ENCODE measurements around the gene UQCRC2.

UQCRC2 gene

GRCh38 chr16:22029632-22030031 is 76.5 kb downstream of the UQCRC2 start:
- Histone ChIP-seq H3K27me3 (ENCODE audit: control insufficient read depth in 1 of 2, insufficient read depth in 2 of 2, low read length in 2 of 2) (no peaks in the 10 kb centered on the region), H3K36me3 (ENCODE audit: control insufficient read depth in 2 of 2, insufficient read depth in 2 of 2, low read length in 2 of 2) (no peaks in the 10 kb centered on the region), H3K27ac (ENCODE audit: low read length) (no peak overlapping the region), H3K4me3 (ENCODE audit: low read length in 2 of 2) (no peak overlapping the region), H3K4me1 (ENCODE audit: control insufficient read depth, insufficient read depth, low read length) (no peaks in the 10 kb centered on the region), H3K9me3 (ENCODE audit: control insufficient read depth in 2 of 2, low read length in 2 of 2) (no peaks in the 10 kb centered on the region), H3K9ac (ENCODE audit: low read length in 2 of 2) (no peak overlapping the region)

- no peaks in the 10 kb centered on the region for H3K36me3 ChIP-seq (ENCODE audit: control insufficient read depth in 2 of 2, insufficient read depth in 2 of 2, low read length in 2 of 2)
- no peaks in the 10 kb centered on the region for H3K4me1 ChIP-seq (ENCODE audit: control insufficient read depth, insufficient read depth, low read length)
- H3K9me3 ChIP-seq (ENCODE audit: control insufficient read depth in 2 of 2, low read length in 2 of 2), result no peaks in the 10 kb centered on the region
- H3K9ac ChIP-seq (ENCODE audit: low read length in 2 of 2), result no peak overlapping the region
- H3K27ac ChIP-seq (ENCODE audit: low read length), result no peak overlapping the region
- no peaks in the 10 kb centered on the region for H3K27me3 ChIP-seq (ENCODE audit: control insufficient read depth in 1 of 2, insufficient read depth in 2 of 2, low read length in 2 of 2)
- H3K4me3 ChIP-seq (ENCODE audit: low read length in 2 of 2), result no peak overlapping the region
These were observed 77.1 kb downstream of the UQCRC2 start for GRCh38 chr16:22030087-22030812.

- Histone ChIP-seq H3K27me3 (ENCODE audit: control insufficient read depth in 1 of 2, insufficient read depth in 2 of 2, low read length in 2 of 2) (no peaks in the 10 kb centered on the region), H3K4me3 (ENCODE audit: low read length in 2 of 2) (no peak overlapping the region), H3K36me3 (ENCODE audit: control insufficient read depth in 2 of 2, insufficient read depth in 2 of 2, low read length in 2 of 2) (no peaks in the 10 kb centered on the region), H3K9me3 (ENCODE audit: control insufficient read depth in 2 of 2, low read length in 2 of 2) (no peaks in the 10 kb centered on the region), H3K9ac (ENCODE audit: low read length in 2 of 2) (no peak overlapping the region), H3K4me1 (ENCODE audit: control insufficient read depth, insufficient read depth, low read length) (no peaks in the 10 kb centered on the region), H3K27ac (ENCODE audit: low read length) (no peak overlapping the region)
These were observed 78.4 kb downstream of the UQCRC2 start for GRCh38 chr16:22031483-22032083.
